Stimulated activated naive CD8-positive, alpha-beta T cell treated with anti-CD3 and anti-CD28 coated beads, Interleukin-15, amount 100 ng/mL, for 72 hours (primary cell): Measurements from ENCODE around the gene ITGB8.

Experiments used
- ATAC-seq: fragments of 150-1000 bp; cut with Tn5 transposase; 2 replicates; pipeline ENCODE4 v1.10.0; 2021; ENCODE audit warnings: mild to moderate bottlenecking, moderate library complexity
- DNase-seq, 2 donors: peaks; one replicate each; pipeline ENCODE4 v3.0.0; 2021 to 2022
- H3K27ac Mint-ChIP-seq, 2 donors: one replicate each; pipeline ENCODE4 v1.8.0; 2022; ENCODE audit warnings: mild to moderate bottlenecking in 2 of 2, mixed read lengths in 2 of 2, moderate library complexity in 2 of 2
- H3K27me3 Mint-ChIP-seq: one replicate; pipeline ENCODE4 v1.8.0; 2022; ENCODE audit warnings: mixed read lengths
- H3K4me1 Mint-ChIP-seq: one replicate; pipeline ENCODE4 v1.8.0; 2022; ENCODE audit warnings: mild to moderate bottlenecking, mixed read lengths
- H3K4me3 Mint-ChIP-seq, 2 donors: one replicate each; pipeline ENCODE4 v1.8.0; 2022; ENCODE audit warnings: mild to moderate bottlenecking in 2 of 2, mixed read lengths in 2 of 2, moderate library complexity in 1 of 2
- H3K9me3 Mint-ChIP-seq, 2 donors: one replicate each; pipeline ENCODE4 v1.8.0; 2022; ENCODE audit warnings: mixed read lengths in 2 of 2

ITGB8 gene

GRCh38 chr7:20439416-20440185, 108.9 kb downstream of the ITGB8 start:
- Mint-ChIP-seq H3K4me1 (no peaks in the 10 kb centered on the region), H3K27me3 (peaks cover 10% of the 10 kb centered on the region), H3K4me3 (no peak overlapping the region), H3K9me3 (no peaks in the 10 kb centered on the region), H3K27ac (no peak overlapping the region)
- ATAC-seq: no peak
- DNase-seq: no peak

- Mint-ChIP-seq H3K4me3 (no peak overlapping the region), H3K9me3 (no peaks in the 10 kb centered on the region), H3K27ac (no peak overlapping the region), H3K27me3 (peaks cover 10% of the 10 kb centered on the region), H3K4me1 (no peaks in the 10 kb centered on the region)
- DNase-seq: no peak
- ATAC-seq: no peak
Measured at GRCh38 chr7:20440472-20441105, 109.9 kb downstream of the ITGB8 start.

GRCh38 chr7:20441346-20441745, 110.6 kb downstream of the ITGB8 start:
- Mint-ChIP-seq H3K9me3 (no peaks in the 10 kb centered on the region), H3K27ac (no peak overlapping the region), H3K4me1 (no peaks in the 10 kb centered on the region), H3K27me3 (peaks cover 10% of the 10 kb centered on the region), H3K4me3 (no peak overlapping the region)
- ATAC-seq: no peak
- DNase-seq: no peak

- Mint-ChIP-seq H3K9me3 (no peaks in the 10 kb centered on the region), H3K27me3 (peaks cover 10% of the 10 kb centered on the region), H3K4me3 (no peak overlapping the region), H3K27ac (no peak overlapping the region), H3K4me1 (no peaks in the 10 kb centered on the region)
- no peak for ATAC-seq
- DNase-seq: no peak
Measured at GRCh38 chr7:20441991-20442441, 111.3 kb downstream of the ITGB8 start.

GRCh38 chr7:20442951-20443350, 112.3 kb downstream of the ITGB8 start:
- ATAC-seq: no peak
- H3K4me1 Mint-ChIP-seq: no peaks in the 10 kb centered on the region
- H3K4me3 Mint-ChIP-seq: no peak overlapping the region
- H3K9me3 Mint-ChIP-seq: no peaks in the 10 kb centered on the region
- peaks cover 10% of the 10 kb centered on the region for H3K27me3 Mint-ChIP-seq
- H3K27ac Mint-ChIP-seq: no peak overlapping the region
- DNase-seq: no peak

GRCh38 chr7:20444030-20444800, 113.5 kb downstream of the ITGB8 start:
- Mint-ChIP-seq H3K27ac (no peak overlapping the region), H3K4me3 (no peak overlapping the region), H3K27me3 (peaks cover 10% of the 10 kb centered on the region), H3K9me3 (no peaks in the 10 kb centered on the region), H3K4me1 (no peaks in the 10 kb centered on the region)
- no peak for DNase-seq
- ATAC-seq: no peak

GRCh38 chr7:20447021-20447650, 116.4 kb downstream of the ITGB8 start:
- ATAC-seq (no peak), DNase-seq (no peak)
- Mint-ChIP-seq H3K4me1 (no peaks in the 10 kb centered on the region), H3K4me3 (no peak overlapping the region), H3K27me3 (no peaks in the 10 kb centered on the region), H3K27ac (no peak overlapping the region), H3K9me3 (no peaks in the 10 kb centered on the region)

GRCh38 chr7:20449176-20449575, 118.5 kb downstream of the ITGB8 start:
- no peaks in the 10 kb centered on the region for H3K27me3 Mint-ChIP-seq
- ATAC-seq (no peak), DNase-seq (no peak)
- no peak overlapping the region for H3K27ac Mint-ChIP-seq
- H3K4me3 Mint-ChIP-seq: no peak overlapping the region
- H3K4me1 Mint-ChIP-seq: no peaks in the 10 kb centered on the region
- no peaks in the 10 kb centered on the region for H3K9me3 Mint-ChIP-seq

- no peaks in the 10 kb centered on the region for H3K9me3 Mint-ChIP-seq
- H3K27ac Mint-ChIP-seq: no peak overlapping the region
- no peaks in the 10 kb centered on the region for H3K27me3 Mint-ChIP-seq
- no peak for ATAC-seq
- no peak overlapping the region for H3K4me3 Mint-ChIP-seq
- DNase-seq: no peak
- H3K4me1 Mint-ChIP-seq: no peaks in the 10 kb centered on the region
Measured at GRCh38 chr7:20450536-20450935, 119.8 kb downstream of the ITGB8 start.

- ATAC-seq: no peak
- H3K4me1 Mint-ChIP-seq: no peaks in the 10 kb centered on the region
- DNase-seq: no peak
- H3K27ac Mint-ChIP-seq: no peak overlapping the region
- no peaks in the 10 kb centered on the region for H3K9me3 Mint-ChIP-seq
- H3K27me3 Mint-ChIP-seq: no peaks in the 10 kb centered on the region
- H3K4me3 Mint-ChIP-seq: no peak overlapping the region
Measured at GRCh38 chr7:20454202-20454601, 123.5 kb downstream of the ITGB8 start.

GRCh38 chr7:20456701-20457100, 126.0 kb downstream of the ITGB8 start:
- DNase-seq (no peak), ATAC-seq (no peak)
- Mint-ChIP-seq H3K9me3 (no peaks in the 10 kb centered on the region), H3K4me1 (no peaks in the 10 kb centered on the region), H3K4me3 (no peak overlapping the region), H3K27ac (no peak overlapping the region), H3K27me3 (no peaks in the 10 kb centered on the region)

GRCh38 chr7:20458521-20458920, 127.8 kb downstream of the ITGB8 start:
- no peak for ATAC-seq
- Mint-ChIP-seq H3K27me3 (no peaks in the 10 kb centered on the region), H3K4me1 (no peaks in the 10 kb centered on the region), H3K9me3 (no peaks in the 10 kb centered on the region), H3K4me3 (no peak overlapping the region), H3K27ac (no peak overlapping the region)
- no peak for DNase-seq

- no peaks in the 10 kb centered on the region for H3K4me1 Mint-ChIP-seq
- no peak overlapping the region for H3K4me3 Mint-ChIP-seq
- no peak for ATAC-seq
- no peaks in the 10 kb centered on the region for H3K9me3 Mint-ChIP-seq
- DNase-seq: no peak
- H3K27ac Mint-ChIP-seq: no peak overlapping the region
- no peaks in the 10 kb centered on the region for H3K27me3 Mint-ChIP-seq
Measured at GRCh38 chr7:20459419-20459818, 128.7 kb downstream of the ITGB8 start.

- no peaks in the 10 kb centered on the region for H3K4me1 Mint-ChIP-seq
- no peaks in the 10 kb centered on the region for H3K9me3 Mint-ChIP-seq
- DNase-seq: no peak
- H3K4me3 Mint-ChIP-seq: no peak overlapping the region
- H3K27ac Mint-ChIP-seq: no peak overlapping the region
- no peaks in the 10 kb centered on the region for H3K27me3 Mint-ChIP-seq
- no peak for ATAC-seq
Measured at GRCh38 chr7:20464891-20465290, 134.2 kb downstream of the ITGB8 start.
